OCI-LY1 (cell line): ENCODE results near the gene RAX.

Experiments
- H2AFZ ChIP-seq: fragments of 200-600 bp; sonication (generic), shearing (Covaris generic); 2 replicates; pipeline ENCODE4 v1.6.0; 2014; ENCODE audit warnings: antibody characterized with exemption, mild to moderate bottlenecking, low read length
- H3F3A ChIP-seq: fragments of 200-600 bp; sonication (generic), shearing (Covaris generic); 2 replicates; pipeline ENCODE4 v1.6.0; 2014; ENCODE audit warnings: mild to moderate bottlenecking, antibody characterized with exemption, low read length, moderate library complexity; ENCODE audit not compliant: insufficient read depth
- H3K27ac ChIP-seq: fragments of 200-600 bp; sonication (generic); 2 replicates; pipeline ENCODE4 v1.5.1; 2014; ENCODE audit warnings: low read length, mixed run types, mild to moderate bottlenecking, low read depth; ENCODE audit not compliant: poor library complexity, severe bottlenecking
- H3K27me3 ChIP-seq: fragments of 200-600 bp; sonication (generic); 2 replicates; pipeline ENCODE4 v1.6.0; 2014; ENCODE audit warnings: antibody characterized with exemption, mild to moderate bottlenecking, low read length, moderate library complexity; ENCODE audit not compliant: insufficient read depth
- H3K36me3 ChIP-seq: fragments of 200-600 bp; sonication (generic); 2 replicates; pipeline ENCODE4 v1.6.1; 2014; ENCODE audit warnings: mild to moderate bottlenecking, antibody characterized with exemption, low read length, moderate library complexity, mixed read lengths; ENCODE audit not compliant: insufficient read depth
- H3K4me1 ChIP-seq: fragments of 200-600 bp; sonication (generic); 2 replicates; pipeline ENCODE4 v1.5.1; 2014; ENCODE audit warnings: mild to moderate bottlenecking, low read length, moderate library complexity; ENCODE audit not compliant: insufficient read depth, severe bottlenecking
- H3K4me2 ChIP-seq: fragments of 200-600 bp; sonication (generic), shearing (Covaris generic); 2 replicates; pipeline ENCODE4 v1.6.1; 2014; ENCODE audit warnings: low read length
- H3K4me3 ChIP-seq: fragments of 200-600 bp; sonication (generic); 2 replicates; pipeline ENCODE4 v1.5.1; 2014; ENCODE audit warnings: low read length, low read depth, mild to moderate bottlenecking, mixed read lengths; ENCODE audit not compliant: poor library complexity, severe bottlenecking
- H3K79me2 ChIP-seq: fragments of 200-600 bp; shearing (Covaris generic); 2 replicates; pipeline ENCODE4 v1.6.1; 2016; ENCODE audit warnings: mixed run types, low read length, mixed read lengths; ENCODE audit not compliant: insufficient read depth
- H3K9ac ChIP-seq: fragments of 200-600 bp; sonication (generic), shearing (Covaris generic); 2 replicates; pipeline ENCODE4 v1.6.1; 2014; ENCODE audit warnings: mild to moderate bottlenecking, low read length, mixed read lengths
- H3K9me2 ChIP-seq: fragments of 200-600 bp; sonication (generic), shearing (Covaris generic); 2 replicates; pipeline ENCODE4 v1.6.1; 2014; ENCODE audit warnings: low read depth, mild to moderate bottlenecking, low read length, mixed read lengths
- H3K9me3 ChIP-seq: fragments of 200-600 bp; shearing (Covaris generic); 2 replicates; pipeline ENCODE4 v1.6.1; 2014; ENCODE audit warnings: low read length, mixed read lengths
- H4K20me1 ChIP-seq: fragments of 200-600 bp; sonication (generic), shearing (Covaris generic); 2 replicates; pipeline ENCODE4 v1.6.0; 2016; ENCODE audit warnings: mild to moderate bottlenecking, low read length; ENCODE audit not compliant: insufficient read depth
- EZH2 ChIP-seq: fragments of 200-600 bp; sonication (generic), shearing (Covaris generic); IDR thresholded peaks from 2 replicates; pipeline ENCODE4 v1.8.0; 2017; ENCODE audit warnings: borderline replicate concordance, mixed run types, mild to moderate bottlenecking, antibody characterized with exemption, low read length, moderate library complexity, mixed read lengths
- TF ChIP-seq, protein P1 (sequence below): fragments of 200-600 bp; sonication (generic), shearing (Covaris generic); IDR thresholded peaks from 2 replicates; pipeline ENCODE4 v1.5.1; 2017; ENCODE audit warnings: mild to moderate bottlenecking, antibody characterized with exemption, low read length, moderate library complexity, mixed read lengths

RAX gene

DNA sequence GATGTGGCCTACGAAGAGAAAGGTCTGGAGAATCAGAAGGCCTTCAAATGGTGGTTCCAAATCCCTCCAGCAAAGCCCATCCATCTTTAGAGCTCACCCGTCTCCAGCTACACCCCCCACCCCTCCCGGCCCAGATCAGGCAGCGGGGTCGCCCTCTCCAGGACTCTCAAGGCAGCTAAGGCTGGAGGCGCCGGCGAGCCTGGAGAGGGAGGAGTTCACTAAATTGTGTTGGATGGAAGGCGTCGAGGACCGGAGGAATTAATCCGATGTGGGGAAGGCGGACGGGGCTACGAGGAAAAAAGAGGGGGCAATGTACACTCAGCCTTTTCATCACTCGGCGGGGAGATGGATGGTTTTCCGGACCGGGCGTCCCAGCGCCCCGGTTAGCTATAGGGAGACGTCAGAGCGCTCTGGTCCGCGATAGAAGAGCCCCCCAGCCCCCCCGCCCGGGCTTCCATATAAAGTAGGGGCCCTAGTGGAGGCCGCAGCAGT lies 53.5 kb downstream of the RAX start, which contains the start of gene GRP:
Gene GRP, plus strand, starts transcription at position 487 of the 492 bp plus-strand sequence. CDS start 108 bp downstream, outside the sequence.
- Histone ChIP-seq H3K4me3 (no peak within 1 kb of the TSS), H3K4me1 (no peaks in the 10 kb centered on the region), H2AFZ (no peak within 1 kb of the TSS), H3K4me2 (no peak within 1 kb of the TSS), H3K9ac (no peak within 1 kb of the TSS), H3K79me2 (no peaks in the 10 kb centered on the region), H3K27ac (no peak within 1 kb of the TSS), H3K36me3 (no peaks in the 10 kb centered on the region), H4K20me1 (no peaks in the 10 kb centered on the region), H3K9me3 (no peaks in the 10 kb centered on the region), H3K9me2 (no peaks in the 10 kb centered on the region), H3K27me3 (no peaks in the 10 kb centered on the region), H3F3A (no peaks in the 10 kb centered on the region)
- TF ChIP-seq, protein P1, sequence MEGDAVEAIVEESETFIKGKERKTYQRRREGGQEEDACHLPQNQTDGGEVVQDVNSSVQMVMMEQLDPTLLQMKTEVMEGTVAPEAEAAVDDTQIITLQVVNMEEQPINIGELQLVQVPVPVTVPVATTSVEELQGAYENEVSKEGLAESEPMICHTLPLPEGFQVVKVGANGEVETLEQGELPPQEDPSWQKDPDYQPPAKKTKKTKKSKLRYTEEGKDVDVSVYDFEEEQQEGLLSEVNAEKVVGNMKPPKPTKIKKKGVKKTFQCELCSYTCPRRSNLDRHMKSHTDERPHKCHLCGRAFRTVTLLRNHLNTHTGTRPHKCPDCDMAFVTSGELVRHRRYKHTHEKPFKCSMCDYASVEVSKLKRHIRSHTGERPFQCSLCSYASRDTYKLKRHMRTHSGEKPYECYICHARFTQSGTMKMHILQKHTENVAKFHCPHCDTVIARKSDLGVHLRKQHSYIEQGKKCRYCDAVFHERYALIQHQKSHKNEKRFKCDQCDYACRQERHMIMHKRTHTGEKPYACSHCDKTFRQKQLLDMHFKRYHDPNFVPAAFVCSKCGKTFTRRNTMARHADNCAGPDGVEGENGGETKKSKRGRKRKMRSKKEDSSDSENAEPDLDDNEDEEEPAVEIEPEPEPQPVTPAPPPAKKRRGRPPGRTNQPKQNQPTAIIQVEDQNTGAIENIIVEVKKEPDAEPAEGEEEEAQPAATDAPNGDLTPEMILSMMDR, result no peak
- TF ChIP-seq EZH2, result no peak

DNA sequence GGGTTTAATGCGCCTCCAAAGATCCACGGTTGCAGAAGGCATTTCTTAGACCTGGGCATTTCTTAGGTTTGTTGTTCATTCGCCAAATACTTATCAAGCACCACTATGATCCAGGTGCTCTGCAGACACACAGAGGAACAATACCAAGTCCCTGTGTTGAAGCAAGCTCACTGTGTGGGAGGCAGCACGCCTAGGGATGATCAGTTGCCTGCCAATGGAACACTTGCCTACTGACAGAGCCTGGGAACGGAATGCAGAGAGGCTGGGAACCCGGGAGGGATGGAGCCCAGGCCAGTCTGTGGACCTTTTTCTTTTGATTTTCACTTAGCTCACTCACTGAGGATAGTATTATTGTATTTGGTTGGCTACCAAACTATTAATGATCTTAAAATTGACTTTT lies 55.2 kb downstream of the RAX start:
- H3K36me3 ChIP-seq, result no peaks in the 10 kb centered on the region
- no peaks in the 10 kb centered on the region for H3K79me2 ChIP-seq
- no peaks in the 10 kb centered on the region for H3K9me3 ChIP-seq
- no peak overlapping the region for H3K9ac ChIP-seq
- no peaks in the 10 kb centered on the region for H3K9me2 ChIP-seq
- no peaks in the 10 kb centered on the region for H3F3A ChIP-seq
- 0 out of 2 replicates have a peak, but pooled peaks cover 3% of the 10 kb centered on the region for H3K27me3 ChIP-seq
- TF ChIP-seq, protein P1, result no peak
- no peak for TF ChIP-seq EZH2
- no peak overlapping the region for H3K27ac ChIP-seq
- H3K4me3 ChIP-seq, result no peak overlapping the region
- H2AFZ ChIP-seq, result no peak overlapping the region
- H4K20me1 ChIP-seq, result no peaks in the 10 kb centered on the region
- H3K4me1 ChIP-seq, result no peaks in the 10 kb centered on the region
- H3K4me2 ChIP-seq, result no peak overlapping the region
